ENCODE data around the gene POC1B. TPM values are rescaled to one million over a fixed set of nuclear protein-coding genes. Genes with fewer than 3 reads are reported as not detected.

Gene POC1B
- polyA plus RNA-seq, 1 donor from 2014 or later, result 10.0 TPM

GRCh38 chr12:89390802-89391673, 134.8 kb downstream of the POC1B start:
- Histone ChIP-seq H3K9me3 (ENCODE audit: low read length) (no peaks in the 10 kb centered on the region), H3K79me2 (replicated peaks; ENCODE audit: insufficient read depth, low read length) (no peaks in the 10 kb centered on the region), H2AFZ (ENCODE audit: low read depth, low read length) (no peak overlapping the region), H4K20me1 (ENCODE audit: insufficient read depth) (no peaks in the 10 kb centered on the region), H3K27ac (ENCODE audit: low read length) (no peak overlapping the region), H3K27me3 (ENCODE audit: insufficient read depth, low read depth, low read length) (no peaks in the 10 kb centered on the region), H3K9ac (ENCODE audit: low read length) (no peak overlapping the region), H3K36me3 (ENCODE audit: insufficient read depth, low read length) (no peaks in the 10 kb centered on the region), H3K4me2 (ENCODE audit: low read length) (no peak overlapping the region), H3K4me3 (ENCODE audit: low read length) (no peak overlapping the region), H3K9me2 (ENCODE audit: insufficient read depth, low read length) (no peaks in the 10 kb centered on the region), H3F3A (ENCODE audit: insufficient read depth, low read length, poor library complexity, severe bottlenecking) (no peaks in the 10 kb centered on the region)
- no peak for TF ChIP-seq SMC3 (conservative IDR thresholded peaks at IDR 0.05; ENCODE audit: poor library complexity)

GRCh38 chr12:89389755-89390661, 135.8 kb downstream of the POC1B start:
- Histone ChIP-seq H3K36me3 (ENCODE audit: insufficient read depth, low read length) (no peaks in the 10 kb centered on the region), H3K9ac (ENCODE audit: low read length) (no peak overlapping the region), H3K9me2 (ENCODE audit: insufficient read depth, low read length) (no peaks in the 10 kb centered on the region), H2AFZ (ENCODE audit: low read depth, low read length) (no peak overlapping the region), H4K20me1 (ENCODE audit: insufficient read depth) (no peaks in the 10 kb centered on the region), H3K4me3 (ENCODE audit: low read length) (no peak overlapping the region), H3K27me3 (ENCODE audit: insufficient read depth, low read depth, low read length) (no peaks in the 10 kb centered on the region), H3K4me2 (ENCODE audit: low read length) (no peak overlapping the region), H3K79me2 (replicated peaks; ENCODE audit: insufficient read depth, low read length) (no peaks in the 10 kb centered on the region), H3F3A (ENCODE audit: insufficient read depth, low read length, poor library complexity, severe bottlenecking) (no peaks in the 10 kb centered on the region), H3K9me3 (ENCODE audit: low read length) (no peaks in the 10 kb centered on the region), H3K27ac (ENCODE audit: low read length) (no peak overlapping the region)
- no peak for TF ChIP-seq SMC3 (conservative IDR thresholded peaks at IDR 0.05; ENCODE audit: poor library complexity)
- no peak for TF ChIP-seq MXI1 (conservative IDR thresholded peaks at IDR 0.05; ENCODE audit: poor library complexity, severe bottlenecking)
- TF ChIP-seq REST (IDR thresholded peaks at IDR 0.05; ENCODE audit: borderline replicate concordance), result no peak
- TF ChIP-seq TAF1 (IDR thresholded peaks at IDR 0.05; ENCODE audit: low read depth), result no peak
- no peak for TF ChIP-seq EZH2 (IDR thresholded peaks at IDR 0.05; ENCODE audit: borderline replicate concordance, insufficient read depth, low read length, poor library complexity, severe bottlenecking)
- no peak for TF ChIP-seq POLR2AphosphoS5 (IDR thresholded peaks at IDR 0.05)
- no peak for TF ChIP-seq RAD21 (conservative IDR thresholded peaks at IDR 0.05)
- TF ChIP-seq CTCF (IDR thresholded peaks at IDR 0.05; ENCODE audit: poor library complexity, severe bottlenecking), result no peak
- no peak for TF ChIP-seq EP300 (conservative IDR thresholded peaks at IDR 0.05; ENCODE audit: poor library complexity, severe bottlenecking)

Measured in neural cell (in vitro differentiated cells).